Measurements from ENCODE around the gene MEST.

- TF ChIP-seq POLR2A (IDR thresholded peaks at IDR 0.05; ENCODE audit: low read depth, low read length) (no peak), EZH2 (IDR thresholded peaks at IDR 0.05; ENCODE audit: borderline replicate concordance, low read depth, low read length, severe bottlenecking) (no peak), CTCF (IDR thresholded peaks at IDR 0.05; ENCODE audit: extremely low read depth in 1 of 2, insufficient read depth in 1 of 2, low read depth in 1 of 2, low read length in 2 of 2) (no peak), MYC (IDR thresholded peaks at IDR 0.05; ENCODE audit: low read depth, low read length) (no peak), POLR2AphosphoS5 (IDR thresholded peaks at IDR 0.05; ENCODE audit: insufficient read depth, low read depth, low read length) (no peak), MAX (IDR thresholded peaks at IDR 0.05; ENCODE audit: insufficient read depth, insufficient read length) (no peak), FOS (IDR thresholded peaks at IDR 0.05; ENCODE audit: borderline replicate concordance, insufficient read depth, low read length) (no peak), JUN (IDR thresholded peaks at IDR 0.05; ENCODE audit: borderline replicate concordance, insufficient read depth, insufficient read length, low read depth) (no peak), GATA2 (IDR thresholded peaks at IDR 0.05; ENCODE audit: insufficient read depth, insufficient read length, low read depth, low read length) (no peak)
These were observed 12.9 kb upstream of the MEST start for GRCh38 chr7:130478991-130479390.
